NCI-H774 (cell line): ENCODE measurements around the gene ADSS1.

Source experiments
- DNase-seq: peaks from one replicate; lab custom pipeline; 2025; lab: John Stamatoyannopoulos, UW

ADSS1 gene

DNA sequence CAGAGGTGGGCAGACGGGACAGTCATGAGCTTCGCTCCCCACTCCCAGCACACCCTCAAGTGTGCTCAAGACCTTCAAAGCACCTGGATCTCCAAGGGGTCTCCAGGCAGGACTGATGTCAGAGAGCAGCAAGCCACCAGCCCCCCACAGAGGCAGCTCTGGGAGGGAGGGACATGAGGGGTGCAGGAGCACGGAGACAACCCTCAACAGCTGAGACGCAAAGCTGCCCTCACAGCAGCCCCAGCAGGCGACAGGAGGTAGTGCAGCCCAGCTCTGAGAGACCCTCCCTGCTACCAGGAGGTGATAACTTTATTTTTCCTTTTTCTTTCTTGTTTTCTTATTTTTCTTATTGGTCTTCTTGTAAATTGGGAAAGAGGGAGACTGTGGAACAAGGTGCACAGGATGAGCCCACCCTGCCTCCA, 46.8 kb downstream of the ADSS1 start:
- no peak for DNase-seq

DNA sequence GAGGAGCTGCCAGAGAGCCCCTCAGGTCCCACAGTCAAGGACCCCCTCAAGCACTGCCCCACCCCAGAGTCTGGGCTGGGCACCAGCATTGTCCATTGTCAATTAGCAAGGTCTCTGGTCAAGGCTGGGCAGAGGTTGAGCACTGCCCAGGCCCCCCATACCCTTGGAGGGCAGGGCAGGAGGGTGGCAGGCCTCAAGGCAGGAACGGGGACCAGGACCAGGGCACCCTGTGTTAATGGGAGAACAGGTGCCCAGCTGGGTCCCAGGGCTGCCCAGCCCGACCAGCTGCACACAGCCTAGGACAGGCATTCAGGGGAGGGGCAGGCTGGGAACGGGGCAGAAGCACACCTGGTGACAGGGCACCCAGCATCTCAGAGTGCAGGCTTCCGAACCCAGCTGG, 47.3 kb downstream of the ADSS1 start:
- no peak for DNase-seq

DNA sequence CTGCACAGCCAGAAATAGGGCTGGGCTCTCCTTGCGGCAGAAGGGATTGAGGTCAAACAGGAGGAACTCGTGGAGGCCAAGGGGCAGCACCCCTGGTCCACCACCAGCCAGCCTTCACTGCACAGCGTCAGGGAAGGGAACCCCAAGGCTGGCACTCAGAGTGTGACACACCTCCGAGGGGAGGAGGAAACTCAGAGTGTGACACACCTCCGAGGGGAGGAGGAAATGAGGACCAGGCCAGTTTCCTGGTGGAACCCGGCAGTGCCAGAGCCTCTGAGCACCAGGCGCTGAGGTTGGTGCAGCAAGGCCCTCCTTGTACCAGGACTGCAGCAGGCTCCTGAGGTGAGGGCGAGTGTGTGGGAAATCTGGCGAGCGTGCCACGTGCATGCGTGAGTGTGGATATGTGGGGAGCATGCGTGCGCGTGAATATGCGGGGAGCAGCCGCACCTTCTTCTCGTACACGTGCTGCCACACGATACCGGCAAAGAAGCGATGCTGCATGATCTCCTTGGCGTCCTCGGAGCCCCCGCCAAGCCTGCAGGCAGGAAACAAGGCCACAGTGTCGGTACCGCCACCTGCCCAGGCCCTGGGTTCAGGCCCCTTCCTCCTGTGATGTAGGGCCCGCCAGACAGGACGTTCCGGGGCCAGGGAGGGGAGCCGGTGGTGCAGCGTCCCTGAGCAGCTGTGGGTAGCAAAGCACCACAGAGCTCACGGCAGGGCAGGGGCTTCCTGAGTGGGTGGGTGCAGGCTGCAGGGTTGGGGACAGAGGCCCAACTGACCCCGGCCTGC, 48.1 kb downstream of the ADSS1 start:
- no peak for DNase-seq

DNA sequence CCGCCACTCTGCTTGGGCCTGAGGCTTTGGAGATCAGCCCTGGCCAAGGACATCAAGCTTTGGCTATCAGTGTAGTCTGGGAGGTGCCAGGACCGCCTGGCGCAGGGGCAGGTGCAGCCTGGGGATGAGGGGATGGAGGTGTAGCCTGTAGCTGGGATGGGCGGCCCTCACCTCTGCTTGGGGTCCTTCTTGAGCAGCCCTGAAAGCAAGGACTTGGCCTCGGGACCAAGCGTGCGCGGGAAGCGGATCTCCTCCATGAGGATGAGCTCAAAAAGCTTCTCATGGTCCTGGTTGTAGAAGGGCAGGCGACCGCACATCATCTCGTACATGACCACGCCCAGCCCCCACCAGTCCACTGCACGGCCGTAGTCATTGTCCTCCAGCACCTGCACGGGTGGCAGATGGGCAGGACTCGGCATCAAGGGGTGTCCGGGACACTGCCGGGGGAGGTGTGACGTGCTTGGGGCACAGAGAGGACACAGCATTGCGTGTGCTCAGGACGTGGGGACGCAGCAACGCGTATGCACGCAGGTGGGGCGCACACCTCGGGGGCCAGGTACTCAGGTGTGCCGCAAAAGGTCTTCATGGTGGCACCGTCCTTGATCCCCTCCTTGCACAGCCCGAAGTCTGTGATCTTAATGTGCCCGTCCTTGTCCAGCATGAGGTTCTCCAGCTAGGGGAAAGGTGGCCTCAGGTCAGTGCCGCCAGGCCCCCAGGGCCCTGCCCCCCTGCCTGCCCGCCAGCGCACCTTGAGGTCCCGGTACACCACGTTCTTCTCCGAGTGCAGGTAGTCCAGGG, 48.9 kb downstream of the ADSS1 start:
- DNase-seq: no peak

DNA sequence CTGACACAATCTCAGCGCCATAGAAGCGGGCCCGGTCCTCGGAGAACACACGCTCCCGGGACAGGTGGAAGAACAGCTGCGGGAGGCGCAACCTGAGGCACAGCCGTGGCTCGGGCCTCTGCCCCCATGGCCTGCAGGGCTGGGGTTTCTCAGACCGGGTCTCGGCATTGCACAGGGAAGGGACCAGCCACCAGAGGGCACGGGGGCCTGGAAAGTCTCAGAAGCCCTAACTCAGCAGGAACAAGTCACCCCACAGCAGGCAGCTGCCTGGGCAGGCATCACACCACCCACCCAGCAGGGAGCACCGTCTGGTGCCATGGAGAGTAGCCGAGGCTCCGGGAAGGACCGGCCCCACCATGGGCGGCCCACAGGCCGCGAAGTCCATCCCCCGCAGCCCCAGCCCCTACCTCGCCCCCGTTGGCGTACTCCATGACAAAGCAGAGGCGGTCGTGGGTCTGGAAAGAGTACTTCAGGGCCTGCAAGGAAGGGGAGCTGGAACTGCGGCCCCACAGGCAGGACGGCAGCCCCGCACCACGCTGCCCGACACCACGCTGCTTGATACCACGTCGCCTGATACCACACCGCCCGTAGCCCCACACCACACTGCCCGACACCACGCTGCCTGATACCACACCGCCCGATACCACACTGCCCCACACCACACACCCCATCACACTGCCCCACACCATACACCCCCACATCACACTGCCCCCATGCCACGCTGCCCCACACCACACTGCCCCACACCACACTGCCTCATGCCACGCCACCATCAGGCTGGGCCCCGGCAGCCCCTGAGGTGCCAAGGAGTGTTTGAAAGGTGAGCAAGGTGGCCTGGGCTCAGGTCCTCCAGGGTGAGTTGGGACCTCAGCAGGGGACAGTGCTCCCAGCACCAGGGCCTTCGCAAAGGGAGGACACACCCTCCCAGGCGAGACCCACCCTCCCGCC, 49.8 kb downstream of the ADSS1 start:
- no peak for DNase-seq

DNA sequence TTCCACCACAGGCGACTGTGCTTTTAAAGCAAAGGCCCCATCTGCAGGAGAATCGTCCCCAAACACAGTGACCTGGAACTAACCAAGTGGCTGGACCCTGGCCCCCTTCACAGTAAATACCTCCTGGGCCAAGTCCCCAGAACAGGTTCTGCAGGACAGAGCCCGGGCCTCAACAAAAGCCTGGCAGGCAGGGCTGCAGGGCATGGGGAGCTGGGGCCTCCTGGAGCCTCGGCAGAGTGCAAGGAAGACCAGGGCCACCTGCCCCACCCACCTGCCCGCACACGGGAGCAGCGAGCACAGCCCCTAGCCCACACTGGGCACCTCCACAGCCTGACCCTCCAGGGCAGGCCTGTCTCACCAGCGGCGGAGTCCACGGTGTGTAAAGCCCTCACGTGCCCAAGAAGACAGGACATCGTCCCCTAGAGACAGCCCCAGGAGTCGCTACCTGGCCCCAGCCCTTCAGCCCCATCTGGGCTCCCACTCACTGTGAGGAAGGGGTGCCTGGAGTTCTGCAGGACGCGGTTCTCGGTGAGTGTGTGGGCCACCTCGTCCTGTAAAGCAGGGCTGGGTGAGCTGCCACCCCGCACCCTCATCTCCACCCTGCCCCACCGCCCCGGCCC, 50.5 kb downstream of the ADSS1 start:
- no peak for DNase-seq

DNA sequence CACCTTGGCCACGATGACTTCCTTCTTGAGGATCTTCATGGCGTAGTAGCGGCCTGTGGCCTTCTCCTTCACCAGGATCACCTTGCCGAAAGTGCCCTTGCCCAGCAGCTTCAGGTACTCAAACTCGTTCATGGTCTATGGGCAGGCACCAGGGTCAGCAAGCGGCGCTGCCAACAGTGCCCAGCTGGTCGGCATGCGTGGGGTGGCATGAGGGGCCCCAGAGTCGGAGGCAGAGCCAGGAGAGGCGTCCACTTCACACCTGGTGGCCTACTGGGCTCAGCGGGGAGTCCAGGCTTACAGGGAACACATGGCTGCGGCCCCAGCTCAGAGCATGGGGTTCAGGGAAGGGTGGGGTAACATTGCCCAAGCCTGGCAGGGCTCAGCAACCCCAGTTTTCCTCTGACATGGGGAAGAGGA, 51.1 kb downstream of the ADSS1 start:
- DNase-seq: no peak

DNA sequence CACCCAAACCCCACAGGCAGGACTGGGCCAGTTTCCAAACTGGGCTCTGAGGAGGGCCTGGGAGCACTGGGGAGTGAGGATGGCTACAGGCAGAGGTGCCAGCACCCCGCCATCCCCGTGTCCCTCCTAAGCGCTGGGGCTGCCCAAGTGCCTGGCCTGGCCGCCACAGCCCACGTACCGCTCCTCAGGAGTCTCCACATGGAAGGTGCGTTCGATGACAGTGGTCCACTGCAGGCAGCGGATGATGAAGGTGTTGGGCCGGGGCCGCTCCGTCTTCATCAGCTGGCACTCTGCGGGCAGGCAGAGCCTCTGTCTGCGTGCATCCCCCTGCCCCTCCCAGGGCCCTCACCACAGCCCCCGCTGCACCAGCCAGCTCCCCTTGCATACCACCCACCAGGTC, 52.5 kb downstream of the ADSS1 start:
- DNase-seq: no peak

DNA sequence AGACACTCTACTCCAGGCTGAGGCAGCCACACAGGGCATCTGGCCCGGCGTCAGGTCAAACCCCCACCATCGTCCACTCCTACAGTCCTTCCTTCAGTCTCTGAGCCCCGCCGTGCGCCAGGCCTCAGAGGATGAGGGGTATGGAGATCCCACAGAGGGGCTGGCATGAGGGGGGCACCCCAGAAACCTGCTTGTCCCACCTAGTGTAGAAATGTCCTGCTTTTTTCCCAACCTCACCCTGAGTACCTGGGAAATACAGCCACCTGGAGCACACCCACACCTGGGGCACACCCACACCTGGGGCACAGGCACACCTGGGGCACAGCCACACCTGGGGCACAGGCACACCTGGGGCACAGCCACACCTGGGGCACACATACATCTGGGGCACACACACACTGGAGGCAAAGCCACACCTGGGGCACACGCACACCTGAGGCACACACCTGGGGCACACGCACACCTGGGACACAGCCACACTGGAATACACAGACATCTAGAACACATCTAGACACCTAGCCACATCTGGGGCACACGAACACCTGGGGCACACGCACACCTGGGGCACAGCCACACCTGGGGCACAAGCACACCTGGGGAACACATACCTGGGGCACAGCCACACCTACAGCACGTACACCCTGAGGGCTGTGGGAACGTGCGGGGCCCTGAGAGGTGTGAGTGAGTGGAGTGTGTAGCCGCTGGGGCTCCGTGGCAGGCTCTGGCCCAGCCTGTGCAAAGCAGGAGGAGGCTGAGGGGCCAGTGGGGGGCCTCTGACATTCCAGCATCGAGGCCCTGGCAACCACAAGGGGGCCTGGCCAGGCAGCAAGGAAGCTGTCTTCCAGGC, 53.2 kb downstream of the ADSS1 start:
- DNase-seq: no peak

DNA sequence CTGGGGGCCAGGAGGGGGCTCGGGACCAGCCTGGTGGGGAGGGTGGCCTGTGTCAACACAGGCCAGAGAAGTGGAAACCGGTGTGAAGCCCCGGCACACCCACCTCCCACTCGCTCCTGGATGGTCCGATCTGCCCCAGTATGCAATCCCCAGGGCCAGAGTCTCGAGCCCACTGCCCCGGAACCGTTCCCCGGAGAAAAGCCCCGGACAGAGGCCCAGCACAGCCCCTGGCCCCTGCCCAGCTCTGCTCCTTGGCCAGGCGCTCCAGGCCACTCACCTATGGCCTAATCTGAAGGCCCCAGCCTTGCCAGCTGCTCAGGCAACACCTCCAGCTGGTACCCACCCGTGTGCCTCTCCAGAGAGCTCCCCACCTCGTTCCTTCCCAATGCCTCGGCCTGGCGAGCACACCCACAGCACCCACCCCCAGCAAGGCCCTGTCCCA, 53.8 kb downstream of the ADSS1 start:
- DNase-seq: no peak

DNA sequence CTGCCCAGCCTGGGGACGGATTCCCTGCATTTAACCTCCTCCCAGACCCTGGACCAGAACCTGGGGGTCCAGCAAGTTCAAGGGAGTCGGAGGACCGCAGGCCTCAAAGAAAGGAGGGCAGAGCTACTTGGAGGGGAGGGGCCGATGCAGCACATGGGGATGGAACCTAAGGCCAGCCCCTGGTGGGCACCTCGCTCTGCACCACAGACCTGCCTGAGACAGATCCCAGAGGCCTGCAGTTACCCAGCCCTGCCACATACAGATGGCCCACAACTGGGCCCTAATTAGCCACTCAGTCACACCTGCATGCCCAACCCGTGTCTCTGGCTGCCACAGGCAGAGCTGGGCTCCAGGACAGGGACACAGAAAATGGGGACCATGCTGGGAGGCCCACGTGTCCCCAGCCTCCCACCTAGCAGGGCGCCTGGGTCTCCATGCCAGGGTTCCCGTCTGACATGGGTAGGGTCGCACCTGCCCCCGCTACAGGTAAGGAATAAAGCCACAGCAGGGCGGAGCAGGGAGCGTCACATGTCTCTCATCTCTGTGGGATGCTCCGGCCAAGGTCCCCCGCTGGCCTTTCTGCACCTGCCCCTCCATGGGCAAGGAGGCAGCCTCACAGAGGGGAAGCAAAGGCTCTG, 54.8 kb downstream of the ADSS1 start:
- no peak for DNase-seq

DNA sequence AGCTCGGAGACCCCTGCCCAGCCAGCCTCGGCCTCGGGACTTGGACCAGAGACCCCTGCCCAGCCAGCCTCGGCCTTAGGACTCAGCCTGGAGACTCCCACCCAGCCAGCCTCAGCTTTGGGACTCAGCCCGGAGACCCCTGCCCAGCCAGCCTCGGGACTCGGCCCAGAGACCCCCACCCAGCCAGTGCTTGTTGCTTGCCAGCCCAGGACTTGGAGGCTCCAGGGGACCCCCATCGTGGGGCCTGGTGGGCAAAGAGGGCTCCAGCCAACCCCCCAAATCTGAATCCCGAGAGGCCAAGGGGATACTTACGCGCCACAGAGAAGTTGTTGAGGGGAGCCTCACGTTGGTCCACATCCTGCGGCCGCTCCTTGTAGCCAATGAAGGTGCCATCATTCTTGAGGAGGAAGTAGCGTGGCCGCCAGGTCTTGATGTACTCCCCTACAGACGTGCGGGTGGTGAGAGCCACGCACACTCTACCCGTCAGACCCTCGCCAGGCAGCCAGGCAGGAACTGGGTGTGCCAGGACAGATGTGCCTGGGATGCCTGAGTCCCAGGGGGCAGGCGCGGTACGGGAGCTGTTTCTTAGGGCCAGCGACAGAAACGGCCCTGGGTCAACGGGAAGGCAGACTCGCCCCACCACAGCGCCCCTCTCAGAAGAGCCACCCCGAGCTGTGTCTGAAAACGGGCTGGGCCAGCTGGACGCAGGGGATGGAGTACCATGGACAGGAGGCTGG, 55.9 kb downstream of the ADSS1 start:
- no peak for DNase-seq

DNA sequence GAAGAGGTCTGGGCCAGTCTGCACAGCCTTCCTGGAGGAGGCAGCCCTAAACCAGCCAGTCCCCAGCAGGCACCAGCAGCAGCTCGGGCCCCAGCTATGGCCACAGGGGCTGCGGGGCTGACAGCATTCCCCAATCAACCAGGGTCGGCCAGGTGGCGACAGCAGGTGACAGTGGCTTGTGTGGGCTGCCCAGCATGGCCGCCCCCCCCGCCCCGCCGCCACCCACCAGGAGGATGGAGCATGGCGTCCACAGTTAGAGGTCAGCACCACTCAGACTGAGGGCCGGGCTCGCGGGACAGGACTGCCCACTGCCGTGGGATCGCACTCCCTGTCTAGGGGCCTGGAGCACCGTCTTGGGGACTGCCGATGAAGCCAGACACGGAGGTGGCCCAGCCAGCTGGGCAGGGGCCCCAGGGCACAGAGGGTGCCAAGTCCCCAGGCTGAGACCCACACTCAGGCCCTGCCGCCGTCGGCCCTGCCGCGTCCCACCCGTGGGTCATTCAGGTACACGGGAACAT, 56.5 kb downstream of the ADSS1 start:
- DNase-seq: no peak

DNA sequence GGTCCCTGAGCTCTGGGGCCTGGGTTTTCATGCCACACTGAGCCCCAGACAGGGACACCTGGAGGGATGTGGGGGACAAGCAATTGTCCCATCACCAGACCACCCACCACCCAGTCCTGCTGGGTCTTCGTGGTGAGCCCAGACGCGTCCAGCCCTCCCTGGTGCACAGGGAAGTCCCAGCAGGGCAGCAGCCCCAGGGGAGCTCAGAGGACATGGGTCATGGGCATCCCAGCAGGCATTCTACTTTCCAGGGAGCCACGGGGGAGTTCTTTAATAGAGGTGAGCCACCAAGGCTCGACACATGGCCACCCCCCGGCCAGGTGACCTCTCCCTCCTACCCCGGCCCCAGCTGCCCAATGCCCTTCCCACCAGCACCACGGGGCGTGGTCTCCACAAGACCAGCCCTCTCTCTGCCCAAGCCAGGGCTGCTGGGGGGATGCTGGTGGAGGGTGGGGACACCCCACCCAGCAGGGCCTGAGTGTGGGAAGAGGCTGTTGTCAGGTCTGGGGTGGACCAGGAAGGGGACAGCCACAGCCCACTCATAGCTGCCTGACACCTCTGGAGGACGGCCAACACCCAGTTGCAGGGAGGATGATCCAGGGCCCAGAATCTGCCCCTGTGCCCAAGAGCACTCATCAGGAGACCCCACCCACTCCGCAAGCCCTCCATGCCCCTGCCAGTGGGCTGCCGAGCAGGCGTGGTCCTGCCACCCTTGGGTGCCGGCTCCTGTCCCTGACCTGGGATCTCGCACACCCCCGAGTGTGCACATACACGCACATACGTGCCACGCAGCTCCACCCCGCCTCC, 57.4 kb downstream of the ADSS1 start:
- no peak for DNase-seq

DNA sequence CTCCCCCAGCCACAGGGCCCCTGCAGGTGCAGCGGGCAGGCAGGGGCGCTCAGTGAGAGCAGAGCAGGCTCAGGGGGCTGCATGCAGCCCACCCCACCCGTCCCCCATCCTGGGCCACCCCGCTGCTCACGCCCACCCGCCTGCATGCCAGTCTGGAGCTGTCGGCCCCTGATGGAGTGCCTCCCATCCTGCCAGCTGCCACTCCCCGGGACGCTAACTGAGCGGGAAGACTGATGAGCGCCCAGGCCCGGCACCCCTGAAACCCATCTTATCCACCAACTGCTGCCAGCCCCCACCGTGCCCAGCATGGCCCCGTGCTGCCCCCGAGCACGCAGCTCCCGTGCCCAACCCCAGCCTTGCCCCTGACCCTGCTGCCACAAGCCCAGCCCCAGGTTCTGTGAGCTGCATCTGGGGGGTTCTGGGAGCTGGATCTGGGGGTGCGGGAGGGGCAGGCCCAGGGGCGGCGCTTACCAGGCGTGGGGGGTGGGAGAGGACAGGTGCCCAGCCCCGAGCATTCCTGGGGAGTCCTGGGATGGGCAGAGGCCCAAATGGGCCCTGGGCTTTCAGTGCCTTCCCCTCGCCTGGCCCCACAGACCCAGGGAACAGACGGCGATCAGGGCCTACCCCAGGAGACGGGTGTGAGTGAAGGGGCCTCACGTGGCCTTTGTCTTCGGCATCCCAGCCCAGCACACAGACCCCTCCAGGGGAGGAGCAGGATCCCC, 58.2 kb downstream of the ADSS1 start:
- no peak for DNase-seq

DNA sequence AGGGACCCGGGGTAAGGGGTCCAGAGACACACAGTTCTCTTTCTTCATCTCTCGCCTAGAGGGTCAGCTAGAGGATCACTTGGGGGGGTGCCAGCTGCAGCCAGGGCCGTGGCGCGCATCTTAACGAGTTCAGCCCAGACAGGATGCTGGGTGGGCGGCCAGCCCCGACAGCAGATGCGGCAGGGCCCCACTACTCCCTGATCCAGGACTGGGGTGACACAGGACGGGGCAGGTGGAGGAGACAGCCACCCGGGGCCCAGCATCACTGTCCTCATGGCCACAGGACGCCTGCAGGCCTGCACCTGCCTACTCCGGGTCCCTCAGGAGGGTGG, 58.7 kb downstream of the ADSS1 start:
- DNase-seq: no peak

DNA sequence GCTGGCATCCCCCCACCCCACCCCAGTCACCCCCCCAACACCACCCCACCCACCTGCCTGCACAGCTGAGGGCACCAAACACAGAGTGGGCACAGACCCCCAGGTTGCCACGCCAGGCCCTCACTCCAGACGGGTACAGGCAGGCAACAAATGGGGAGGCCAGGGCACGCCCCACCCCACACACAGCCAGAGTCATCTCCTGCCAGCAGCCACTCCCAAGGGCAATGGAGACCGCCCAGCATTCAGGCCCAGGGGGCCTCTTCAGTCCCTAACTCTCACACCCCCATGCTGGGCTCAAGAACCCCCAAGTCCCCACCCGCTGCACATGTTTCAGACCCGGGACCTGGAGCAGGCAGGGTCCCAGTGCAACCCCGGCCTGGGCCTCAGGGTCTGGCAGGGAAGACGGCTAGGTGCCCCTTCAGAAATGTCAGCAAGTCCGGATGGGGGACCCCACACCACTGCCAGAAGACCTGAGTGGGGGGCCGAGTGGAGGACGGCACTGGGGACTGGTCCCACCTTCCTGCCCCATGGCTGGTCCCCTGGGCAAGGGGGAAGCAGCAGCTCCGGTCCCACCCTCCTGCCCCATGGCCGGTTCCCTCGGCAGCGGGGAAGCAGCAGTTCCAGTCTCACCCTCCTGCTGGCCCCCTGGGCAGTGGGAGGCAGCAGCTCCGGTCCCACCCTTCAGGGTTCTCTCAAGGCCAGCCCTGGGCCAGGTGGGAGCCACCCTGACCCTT, 59.6 kb downstream of the ADSS1 start:
- no peak for DNase-seq
